PC-9 (cell line): ENCODE data around the gene OCSTAMP.

Experiments used
- CTCF ChIP-seq: fragments of 200-600 bp; sonication (generic); conservative IDR thresholded peaks from 2 replicates; pipeline ENCODE4 v1.6.1; 2017; ENCODE audit warnings: mixed run types, antibody characterized with exemption, mild to moderate bottlenecking, moderate library complexity
- EZH2 ChIP-seq: fragments of 200-600 bp; sonication (generic); IDR thresholded peaks from 2 replicates; pipeline ENCODE4 v1.8.0; 2017; ENCODE audit warnings: antibody characterized with exemption, low read depth

- TF ChIP-seq CTCF (no peak), EZH2 (no peak)
These were observed 38.4 kb upstream of the OCSTAMP start for GRCh38 chr20:46588532-46589511.
